Ovary (tissue), 3 donors: ENCODE data around the gene PLXNA4.

Source experiments
- CTCF ChIP-seq, 3 donors: fragments of 450-650 bp in 2 of 3; fragments of 200-600 bp in 1 of 3; IDR thresholded peaks; one replicate each; pipeline versions ENCODE4 v1.5.1 to v1.8.0; 2016 to 2022; ENCODE audit warnings: antibody characterized with exemption in 3 of 3, mild to moderate bottlenecking in 1 of 3
- EP300 ChIP-seq: sonication (generic); formaldehyde crosslinking; IDR thresholded peaks from one replicate; pipeline ENCODE4 v1.6.1; 2017; ENCODE audit warnings: antibody characterized with exemption
- POLR2A ChIP-seq: fragments of 450-650 bp; IDR thresholded peaks from one replicate; pipeline ENCODE4 v1.6.1; 2017; ENCODE audit warnings: antibody characterized with exemption, mild to moderate bottlenecking, moderate library complexity
- donor health status: DM: no; HTN: no; CAD: no.

GRCh38 chr7:132404261-132404660, 172.0 kb downstream of the PLXNA4 start:
- TF ChIP-seq POLR2A (no peak), CTCF (IDR thresholded peaks at IDR 0.05) (no peak), EP300 (no peak)
